H1 (cell line): ENCODE measurements around the gene GTPBP6. TPM values are rescaled to one million over a fixed set of nuclear protein-coding genes. Genes with fewer than 3 reads are reported as not detected.

ENCODE experiments used
- ASH2L ChIP-seq: fragments of 200-600, 300-600 bp; sonication (generic); IDR thresholded peaks from one replicate; pipeline ENCODE4 v1.7.1; 2017; ENCODE audit warnings: low read length
- CBX8 ChIP-seq: fragments of 300-800, 300-1000 bp; sonication (generic); IDR thresholded peaks from 2 replicates; pipeline ENCODE4 v1.7.1; 2016; ENCODE audit warnings: low read depth, low read length, borderline replicate concordance
- CHD2 ChIP-seq: IDR thresholded peaks from 2 replicates; pipeline ENCODE4 v1.6.1; 2012; ENCODE audit warnings: low read length, improper control_type of control experiment
- CTCF ChIP-seq, 3 experiments: IDR thresholded peaks; 1 replicate in 2 of 3; 2 replicates in 1 of 3; pipeline versions ENCODE4 v1.5.1 to v1.6.1; 2011; ENCODE audit warnings: low read length in 3 of 3, mild to moderate bottlenecking in 3 of 3, inconsistent platforms in 2 of 3, low read depth in 1 of 3, moderate library complexity in 1 of 3; ENCODE audit not compliant: insufficient read depth in 1 of 3; ENCODE audit errors: control extremely low read depth in 1 of 3
- EP300 ChIP-seq, 2 experiments: IDR thresholded peaks; 1 replicate in 1 of 2; 2 replicates in 1 of 2; pipeline ENCODE4 v1.6.1; 2011 to 2012; ENCODE audit warnings: low read depth in 2 of 2, low read length in 2 of 2, mild to moderate bottlenecking in 2 of 2, borderline replicate concordance in 1 of 2, inconsistent platforms in 1 of 2, moderate library complexity in 1 of 2
- EZH2 ChIP-seq: fragments of 200-600 bp; sonication (generic); IDR thresholded peaks from 2 replicates; pipeline ENCODE4 v1.7.1; 2012; ENCODE audit warnings: low read depth, mild to moderate bottlenecking, moderate library complexity, low read length, inconsistent platforms; ENCODE audit not compliant: severe bottlenecking
- GTF2F1 ChIP-seq: IDR thresholded peaks from 2 replicates; pipeline ENCODE4 v1.6.1; 2012; ENCODE audit warnings: low read depth, low read length, improper control_type of control experiment, borderline replicate concordance
- HDAC2 ChIP-seq, 2 experiments: fragments of 300-600 bp in 1 of 2; sonication (generic) in 1 of 2; IDR thresholded peaks; 2 replicates each; pipeline ENCODE4 v1.6.1; 2011 to 2012; ENCODE audit warnings: low read depth in 2 of 2, low read length in 2 of 2, mild to moderate bottlenecking in 2 of 2, moderate library complexity in 2 of 2, borderline replicate concordance in 1 of 2, inconsistent platforms in 1 of 2
- JUN ChIP-seq: IDR thresholded peaks from 2 replicates; pipeline ENCODE4 v1.6.1; 2011; ENCODE audit warnings: low read depth, mild to moderate bottlenecking, improper control_type of control experiment, low read length
- MAFK ChIP-seq: IDR thresholded peaks from 2 replicates; pipeline ENCODE4 v1.6.1; 2012; ENCODE audit warnings: low read depth, mild to moderate bottlenecking, improper control_type of control experiment, low read length
- NANOG ChIP-seq: IDR thresholded peaks from 2 replicates; pipeline ENCODE4 v1.6.1; 2011; ENCODE audit warnings: low read length, low read depth, mild to moderate bottlenecking, inconsistent platforms; ENCODE audit not compliant: insufficient read depth, poor library complexity, severe bottlenecking
- NRF1 ChIP-seq: IDR thresholded peaks from 2 replicates; pipeline ENCODE4 v1.6.1; 2011; ENCODE audit warnings: mild to moderate bottlenecking, low read depth, low read length, improper control_type of control experiment
- PHF8 ChIP-seq: fragments of 200-600 bp; sonication (generic); conservative IDR thresholded peaks from 2 replicates; pipeline ENCODE4 v1.7.1; 2012; ENCODE audit warnings: low read depth, mild to moderate bottlenecking, inconsistent platforms, low read length, moderate library complexity
- POLR2A ChIP-seq, 2 experiments: IDR thresholded peaks; 1 replicate in 1 of 2; 2 replicates in 1 of 2; pipeline ENCODE4 v1.6.1; 2011; ENCODE audit warnings: low read depth in 2 of 2, low read length in 2 of 2, mild to moderate bottlenecking in 2 of 2; ENCODE audit errors: control extremely low read depth in 1 of 2
- SAP30 ChIP-seq: fragments of 300-600 bp; sonication (generic); IDR thresholded peaks from 2 replicates; pipeline ENCODE4 v1.7.1; 2012; ENCODE audit warnings: low read length, moderate library complexity, mild to moderate bottlenecking, inconsistent platforms; ENCODE audit not compliant: insufficient read depth, insufficient replicate concordance
- SIRT6 ChIP-seq: IDR thresholded peaks from one replicate; pipeline ENCODE4 v1.7.1; 2012; ENCODE audit warnings: low read length, inconsistent platforms
- SP2 ChIP-seq: IDR thresholded peaks from 2 replicates; pipeline ENCODE4 v1.6.1; 2012; ENCODE audit warnings: mild to moderate bottlenecking, low read length, inconsistent platforms
- SUZ12 ChIP-seq: fragments of 200-600 bp; sonication (generic); IDR thresholded peaks from 2 replicates; pipeline ENCODE4 v1.6.1; 2012; ENCODE audit warnings: mild to moderate bottlenecking, inconsistent platforms, low read length, moderate library complexity, mixed read lengths
- TEAD4 ChIP-seq: IDR thresholded peaks from 2 replicates; pipeline ENCODE4 v1.6.1; 2012; ENCODE audit warnings: low read depth, low read length, inconsistent platforms, mixed read lengths
- YY1 ChIP-seq: IDR thresholded peaks from 2 replicates; pipeline ENCODE4 v1.6.1; 2011; ENCODE audit warnings: low read depth, mild to moderate bottlenecking, low read length
- ZNF274 ChIP-seq: IDR thresholded peaks from 2 replicates; pipeline ENCODE4 v1.7.0; 2012; ENCODE audit warnings: low read length, borderline replicate concordance; ENCODE audit errors: extremely low read depth
- polyA plus RNA-seq, 7 experiments: library from polyadenylated mRNA; depleted of rRNA in 3 of 7; stranded (reverse) in 5 of 7; unstranded in 2 of 7; fragments of >200 nt in 5 of 7; fragments of 200-250 nt in 2 of 7; gene quantifications; 1 replicate in 5 of 7; 2 replicates in 1 of 7; 4 replicates in 1 of 7; pipeline versions ENCODE4 v1.2.1 to v1.2.3, GENCODE V29; 2011 to 2013; ENCODE audit warnings: missing spikeins in 2 of 7, mixed read lengths in 2 of 7
- total RNA-seq: library from RNA; stranded (reverse); fragmentation: NEBNext Ultra II Directional; extraction: Animal tissue kit (Norgen Biotek cat#: 25700); gene quantifications from 2 replicates; pipeline ENCODE4 v1.2.1, GENCODE V29; 2021

Gene GTPBP6
- total and polyA plus RNA-seq, 2 of the 8 experiments (the other 6 are each of a cell fraction or from before 2014, with no cell fraction given) = 33.9 to 57.1 TPM

- 0 out of 3 replicates have a peak, but pooled peaks of 1 of the 2 experiments have one; percentile 21 for TF ChIP-seq EP300 (IDR thresholded peaks at IDR 0.05; ENCODE audit: borderline replicate concordance in 1 of 2, low read depth in 2 of 2, low read length in 2 of 2)
- TF ChIP-seq ZNF274 = no peak
- peak; percentile 19 for TF ChIP-seq ASH2L
- TF ChIP-seq SAP30 = no peak
- no peak for TF ChIP-seq JUN
- no peak for TF ChIP-seq MAFK
- no peak for TF ChIP-seq NANOG
- TF ChIP-seq CHD2 = peak; percentile 92
- TF ChIP-seq HDAC2 (IDR thresholded peaks at IDR 0.05; ENCODE audit: borderline replicate concordance in 1 of 2, low read depth in 2 of 2, low read length in 2 of 2) = no peak
- no peak for TF ChIP-seq TEAD4
- peak; percentile 56; the same call in 1 of the 2 replicates for TF ChIP-seq SP2
- TF ChIP-seq CTCF (IDR thresholded peaks at IDR 0.05; ENCODE audit: control extremely low read depth in 1 of 3, insufficient read depth in 1 of 3, low read depth in 1 of 3, low read length in 3 of 3) = peak in 1 of 3 experiments; percentile 35; a peak in 1 of 4 replicates
- no peak for TF ChIP-seq CBX8
- no peak for TF ChIP-seq SIRT6
- peak in 1 of 2 experiments; percentile 42; a peak in 1 of 3 replicates for TF ChIP-seq POLR2A (IDR thresholded peaks at IDR 0.05; ENCODE audit: control extremely low read depth in 1 of 2, low read depth in 2 of 2, low read length in 2 of 2)
- TF ChIP-seq GTF2F1 = no peak
- 0 out of 2 replicates have a peak, but pooled peaks have one; percentile 19 for TF ChIP-seq NRF1
- TF ChIP-seq SUZ12 = no peak
- TF ChIP-seq YY1 = no peak
- TF ChIP-seq PHF8 = peak; percentile 52
- no peak for TF ChIP-seq EZH2
Measured at GRCh38 chrX:318739-319578, at the start of gene GTPBP6 (continued).
